ENCODE data around the gene NHS. TPM values are rescaled to one million over a fixed set of nuclear protein-coding genes. Genes with fewer than 3 reads are reported as not detected.

The NHS gene
- polyA plus RNA-seq, 2 of the 4 experiments (the other 2 are of a cell fraction) = 3.6 to 5.0 TPM

DNA sequence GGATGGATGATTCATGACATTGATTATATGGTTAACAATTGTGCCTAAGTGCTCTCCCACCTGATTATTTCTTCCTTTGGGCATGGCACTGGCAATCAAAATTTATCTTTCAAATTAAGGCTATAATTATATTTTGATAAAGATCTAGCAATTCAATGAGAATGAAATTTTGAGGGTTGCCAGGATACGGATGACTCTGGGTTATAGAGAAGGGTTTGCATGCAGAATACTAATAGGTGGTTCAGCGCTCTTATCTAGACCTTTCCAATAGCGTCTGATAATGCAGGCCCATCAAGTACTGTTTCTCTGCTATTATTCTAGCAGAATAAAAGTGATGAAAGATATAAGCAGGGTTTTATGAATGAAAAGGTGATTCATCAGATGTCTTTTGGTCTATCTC, 287.4 kb downstream of the NHS start (continued):
- TF ChIP-seq, protein P1, sequence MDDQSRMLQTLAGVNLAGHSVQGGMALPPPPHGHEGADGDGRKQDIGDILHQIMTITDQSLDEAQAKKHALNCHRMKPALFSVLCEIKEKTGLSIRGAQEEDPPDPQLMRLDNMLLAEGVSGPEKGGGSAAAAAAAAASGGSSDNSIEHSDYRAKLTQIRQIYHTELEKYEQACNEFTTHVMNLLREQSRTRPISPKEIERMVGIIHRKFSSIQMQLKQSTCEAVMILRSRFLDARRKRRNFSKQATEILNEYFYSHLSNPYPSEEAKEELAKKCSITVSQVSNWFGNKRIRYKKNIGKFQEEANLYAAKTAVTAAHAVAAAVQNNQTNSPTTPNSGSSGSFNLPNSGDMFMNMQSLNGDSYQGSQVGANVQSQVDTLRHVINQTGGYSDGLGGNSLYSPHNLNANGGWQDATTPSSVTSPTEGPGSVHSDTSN (IDR thresholded peaks at IDR 0.05) = no peak
- TF ChIP-seq FOSL2 (IDR thresholded peaks at IDR 0.05) = no peak
- no peak for TF ChIP-seq FOSL2 (CRISPR knock-in tag; IDR thresholded peaks at IDR 0.05)

DNA sequence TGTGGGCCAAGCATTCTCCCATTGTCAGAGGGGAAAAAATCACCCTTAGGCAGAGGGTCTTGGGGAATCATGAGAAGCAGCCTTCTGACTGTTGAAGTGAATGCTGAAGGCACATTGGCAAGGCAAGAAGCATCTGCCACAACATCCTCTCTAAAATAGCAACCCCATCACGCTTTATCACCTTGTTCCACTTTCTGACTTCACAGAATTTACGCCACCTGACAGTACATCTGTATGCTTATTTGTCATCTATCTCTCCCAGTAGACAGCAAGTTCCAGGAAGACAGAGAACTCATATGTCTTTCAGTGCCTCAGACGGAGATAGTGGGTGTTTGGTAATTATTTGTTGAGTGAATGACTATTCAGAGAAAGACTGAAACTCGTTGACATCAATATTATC, 293.9 kb downstream of the NHS start:
- TF ChIP-seq EHF (CRISPR knock-in tag; IDR thresholded peaks at IDR 0.05) (no peak), RNF2 (IDR thresholded peaks at IDR 0.05; ENCODE audit: borderline replicate concordance, low read depth) (no peak), ZNF302 (CRISPR knock-in tag; IDR thresholded peaks at IDR 0.05) (no peak), FOSB (CRISPR knock-in tag; IDR thresholded peaks at IDR 0.05) (no peak), HEYL (CRISPR knock-in tag; IDR thresholded peaks at IDR 0.05) (no peak), EHMT2 (IDR thresholded peaks at IDR 0.05; ENCODE audit: low read depth) (no peak), NPAS2 (CRISPR knock-in tag; IDR thresholded peaks at IDR 0.05; ENCODE audit: borderline replicate concordance) (no peak), MAZ (IDR thresholded peaks at IDR 0.05; ENCODE audit: borderline replicate concordance, low read depth, low read length) (no peak), GATA3 (IDR thresholded peaks at IDR 0.05; ENCODE audit: borderline replicate concordance) (no peak), CBX8 (IDR thresholded peaks at IDR 0.05) (no peak)
- TF ChIP-seq, protein P2, sequence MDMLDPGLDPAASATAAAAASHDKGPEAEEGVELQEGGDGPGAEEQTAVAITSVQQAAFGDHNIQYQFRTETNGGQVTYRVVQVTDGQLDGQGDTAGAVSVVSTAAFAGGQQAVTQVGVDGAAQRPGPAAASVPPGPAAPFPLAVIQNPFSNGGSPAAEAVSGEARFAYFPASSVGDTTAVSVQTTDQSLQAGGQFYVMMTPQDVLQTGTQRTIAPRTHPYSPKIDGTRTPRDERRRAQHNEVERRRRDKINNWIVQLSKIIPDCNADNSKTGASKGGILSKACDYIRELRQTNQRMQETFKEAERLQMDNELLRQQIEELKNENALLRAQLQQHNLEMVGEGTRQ (IDR thresholded peaks at IDR 0.05) = no peak
- no peak for FAIRE-seq
- H3K27ac ChIP-seq = no peak overlapping the region
- no peak overlapping the region for H3K4me3 ChIP-seq
- peaks cover 3% of the 10 kb centered on the region; the same call in 2 of the 3 replicates for H3K4me1 ChIP-seq
- H3K4me2 ChIP-seq = no peak overlapping the region
- WGBS (ENCODE audit: missing lambda C conversion rate) = 69% methylated on average over 4 of the region's 4 CpGs
- ATAC-seq = no peak
- ChIA-PET POLR2A (no interaction called here), CTCF (interaction anchor here (2.1 kb wide), 1 partner anchor 21 kb away, joined by 7 read pairs; no protein-coding TSS in a partner anchor)
- H3K9me3 ChIP-seq = no peaks in the 10 kb centered on the region
- DNase-seq (ENCODE audit: low read depth in 1 of 2, low spot score in 1 of 2) = no peak

DNA sequence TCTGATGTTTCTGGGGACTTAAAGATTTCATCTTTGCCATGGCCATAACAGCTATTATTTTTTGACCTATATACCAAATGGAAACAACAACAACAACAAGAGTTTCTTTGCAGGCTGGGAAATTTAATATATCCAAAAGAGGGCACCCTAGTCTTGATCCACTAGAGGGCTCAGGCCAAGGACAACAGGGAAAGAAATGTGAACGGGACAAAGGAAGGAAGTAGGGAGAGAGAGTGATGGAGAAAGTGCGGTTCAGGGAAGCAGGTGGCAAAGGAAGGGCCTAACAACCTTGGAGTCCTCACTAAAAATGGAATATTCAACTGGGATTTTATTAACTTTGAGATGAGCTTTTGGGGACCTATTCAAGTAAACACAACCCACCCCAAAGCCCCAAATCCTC, 294.5 kb downstream of the NHS start:
- H3K4me3 ChIP-seq = no peak overlapping the region
- no peaks in the 10 kb centered on the region for H3K9me3 ChIP-seq
- no peak for FAIRE-seq
- DNase-seq (ENCODE audit: low read depth in 1 of 2, low spot score in 1 of 2) = no peak
- TF ChIP-seq, protein P3, sequence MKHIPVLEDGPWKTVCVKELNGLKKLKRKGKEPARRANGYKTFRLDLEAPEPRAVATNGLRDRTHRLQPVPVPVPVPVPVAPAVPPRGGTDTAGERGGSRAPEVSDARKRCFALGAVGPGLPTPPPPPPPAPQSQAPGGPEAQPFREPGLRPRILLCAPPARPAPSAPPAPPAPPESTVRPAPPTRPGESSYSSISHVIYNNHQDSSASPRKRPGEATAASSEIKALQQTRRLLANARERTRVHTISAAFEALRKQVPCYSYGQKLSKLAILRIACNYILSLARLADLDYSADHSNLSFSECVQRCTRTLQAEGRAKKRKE (CRISPR knock-in tag; IDR thresholded peaks at IDR 0.05; ENCODE audit: low read depth) = no peak
- TF ChIP-seq, protein P4, sequence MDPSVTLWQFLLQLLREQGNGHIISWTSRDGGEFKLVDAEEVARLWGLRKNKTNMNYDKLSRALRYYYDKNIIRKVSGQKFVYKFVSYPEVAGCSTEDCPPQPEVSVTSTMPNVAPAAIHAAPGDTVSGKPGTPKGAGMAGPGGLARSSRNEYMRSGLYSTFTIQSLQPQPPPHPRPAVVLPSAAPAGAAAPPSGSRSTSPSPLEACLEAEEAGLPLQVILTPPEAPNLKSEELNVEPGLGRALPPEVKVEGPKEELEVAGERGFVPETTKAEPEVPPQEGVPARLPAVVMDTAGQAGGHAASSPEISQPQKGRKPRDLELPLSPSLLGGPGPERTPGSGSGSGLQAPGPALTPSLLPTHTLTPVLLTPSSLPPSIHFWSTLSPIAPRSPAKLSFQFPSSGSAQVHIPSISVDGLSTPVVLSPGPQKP (IDR thresholded peaks at IDR 0.05; ENCODE audit: low read depth, low read length) = no peak
- 57% methylated on average over 2 of the region's 2 CpGs for WGBS (ENCODE audit: missing lambda C conversion rate)
- POLR2A ChIA-PET = no interaction called here
- H3K4me1 ChIP-seq = peaks cover 8% of the 10 kb centered on the region
- no peak; a peak in 1 of 6 replicates for ATAC-seq
- CTCF ChIA-PET = interaction anchor here (2.1 kb wide), 1 partner anchor 21 kb away, joined by 7 read pairs; no protein-coding TSS in a partner anchor
- H3K27ac ChIP-seq = no peak overlapping the region
- no peak overlapping the region for H3K4me2 ChIP-seq

DNA sequence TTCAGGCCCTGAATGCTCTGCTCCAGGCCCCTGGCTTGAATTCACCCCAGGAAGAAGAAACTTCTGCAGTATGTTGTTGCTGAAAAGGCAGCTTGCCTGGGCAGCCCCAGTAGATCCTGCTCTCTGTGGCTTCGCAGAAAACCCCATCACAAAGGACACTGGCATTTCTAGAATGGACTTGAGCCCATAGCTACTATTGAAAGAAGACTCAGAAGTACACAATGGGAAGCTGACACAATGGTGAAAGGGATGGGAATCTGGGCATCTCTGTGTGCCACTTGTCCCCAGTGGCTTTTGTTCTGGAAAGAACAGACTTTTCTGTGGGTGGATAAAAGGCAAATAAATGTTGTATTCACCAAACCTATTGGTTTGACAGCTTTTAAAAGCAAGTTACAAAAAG, 294.9 kb downstream of the NHS start:
- H3K4me1 ChIP-seq = peaks cover 12% of the 10 kb centered on the region
- no peak overlapping the region for H3K4me3 ChIP-seq
- ATAC-seq (no peak), DNase-seq (ENCODE audit: low read depth in 1 of 2, low spot score in 1 of 2) (no peak), FAIRE-seq (no peak)
- TF ChIP-seq, protein P3 (CRISPR knock-in tag; IDR thresholded peaks at IDR 0.05; ENCODE audit: low read depth) = no peak
- TF ChIP-seq RARB (CRISPR knock-in tag; IDR thresholded peaks at IDR 0.05) (no peak), EHF (CRISPR knock-in tag; IDR thresholded peaks at IDR 0.05) (no peak)
- TF ChIP-seq, protein P5, sequence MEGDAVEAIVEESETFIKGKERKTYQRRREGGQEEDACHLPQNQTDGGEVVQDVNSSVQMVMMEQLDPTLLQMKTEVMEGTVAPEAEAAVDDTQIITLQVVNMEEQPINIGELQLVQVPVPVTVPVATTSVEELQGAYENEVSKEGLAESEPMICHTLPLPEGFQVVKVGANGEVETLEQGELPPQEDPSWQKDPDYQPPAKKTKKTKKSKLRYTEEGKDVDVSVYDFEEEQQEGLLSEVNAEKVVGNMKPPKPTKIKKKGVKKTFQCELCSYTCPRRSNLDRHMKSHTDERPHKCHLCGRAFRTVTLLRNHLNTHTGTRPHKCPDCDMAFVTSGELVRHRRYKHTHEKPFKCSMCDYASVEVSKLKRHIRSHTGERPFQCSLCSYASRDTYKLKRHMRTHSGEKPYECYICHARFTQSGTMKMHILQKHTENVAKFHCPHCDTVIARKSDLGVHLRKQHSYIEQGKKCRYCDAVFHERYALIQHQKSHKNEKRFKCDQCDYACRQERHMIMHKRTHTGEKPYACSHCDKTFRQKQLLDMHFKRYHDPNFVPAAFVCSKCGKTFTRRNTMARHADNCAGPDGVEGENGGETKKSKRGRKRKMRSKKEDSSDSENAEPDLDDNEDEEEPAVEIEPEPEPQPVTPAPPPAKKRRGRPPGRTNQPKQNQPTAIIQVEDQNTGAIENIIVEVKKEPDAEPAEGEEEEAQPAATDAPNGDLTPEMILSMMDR (IDR thresholded peaks at IDR 0.05) = no peak
- H3K27ac ChIP-seq = no peak overlapping the region
- no peak overlapping the region for H3K4me2 ChIP-seq
- H3K9me3 ChIP-seq = no peaks in the 10 kb centered on the region
- WGBS (ENCODE audit: missing lambda C conversion rate) = 83% methylated on average over 1 of the region's 1 CpG
- ChIA-PET POLR2A (no interaction called here), CTCF (interaction anchor here (2.1 kb wide), 1 partner anchor 21 kb away, joined by 7 read pairs; no protein-coding TSS in a partner anchor)

Data from A549 (cell line).